K562 (cell line): ENCODE measurements around the gene ARRDC5. TPM values are rescaled to one million over a fixed set of nuclear protein-coding genes. Genes with fewer than 3 reads are reported as not detected.

Source experiments
- CCNT2 ChIP-seq: IDR thresholded peaks from 2 replicates; pipeline ENCODE4 v1.6.1; 2011; ENCODE audit warnings: borderline replicate concordance, low read depth, mild to moderate bottlenecking, moderate library complexity, mixed read lengths, low read length; ENCODE audit not compliant: insufficient read length; ENCODE audit errors: extremely low read depth
- FOXM1 ChIP-seq, 2 experiments: fragments of 450-650 bp in 1 of 2; sonication (generic) in 1 of 2; formaldehyde crosslinking in 1 of 2; IDR thresholded peaks; 2 replicates each; pipeline versions ENCODE4 v1.6.1 to v1.9.0; 2017 to 2022; ENCODE audit warnings: low read depth in 2 of 2, mild to moderate bottlenecking in 2 of 2, missing genetic modification reagents in 1 of 2, moderate library complexity in 1 of 2
- ILK ChIP-seq: fragments of 450-650 bp; IDR thresholded peaks from 2 replicates; pipeline ENCODE4 v1.6.1; 2016; ENCODE audit warnings: missing genetic modification characterization, low read depth, mild to moderate bottlenecking, missing compliant biosample characterization, moderate library complexity, borderline replicate concordance
- MCM7 ChIP-seq, 2 experiments: fragments of 450-650 bp; IDR thresholded peaks; 2 replicates each; pipeline ENCODE4 v1.6.1; 2016 to 2018
- POLR2AphosphoS5 ChIP-seq: IDR thresholded peaks from 2 replicates; pipeline ENCODE4 v1.6.1; 2011; ENCODE audit warnings: mild to moderate bottlenecking, low read depth, low read length, moderate library complexity; ENCODE audit not compliant: control insufficient read depth, insufficient read depth
- RAD21 ChIP-seq, 2 experiments: fragments of 250-450 bp in 1 of 2; fragments of 450-650 bp in 1 of 2; sonication (Bioruptor Pico) in 1 of 2; formaldehyde crosslinking in 1 of 2; IDR thresholded peaks in 1 of 2; conservative IDR thresholded peaks in 1 of 2; 2 replicates each; pipeline versions ENCODE4 v1.4.0 to v1.8.0; 2020 to 2022; ENCODE audit warnings: mild to moderate bottlenecking in 2 of 2, moderate library complexity in 1 of 2
- RCOR1 ChIP-seq, 2 experiments: IDR thresholded peaks; 2 replicates each; pipeline ENCODE4 v1.6.1; 2012; ENCODE audit warnings: low read depth in 2 of 2, low read length in 2 of 2, borderline replicate concordance in 1 of 2, improper control_type of control experiment in 1 of 2
- SAFB ChIP-seq: fragments of 200-400 bp; formaldehyde crosslinking; IDR thresholded peaks from 2 replicates; pipeline ENCODE4 v1.6.1; 2017; ENCODE audit warnings: low read depth, low read length, borderline replicate concordance
- SP1 ChIP-seq: sonication (generic); formaldehyde crosslinking; IDR thresholded peaks from 2 replicates; pipeline ENCODE4 v1.8.1; 2022; ENCODE audit warnings: mild to moderate bottlenecking, missing genetic modification reagents
- TCF7 ChIP-seq: sonication (generic); IDR thresholded peaks from 2 replicates; pipeline ENCODE4 v1.6.1; 2016; ENCODE audit warnings: antibody characterized with exemption, borderline replicate concordance
- ZNF143 ChIP-seq: sonication (generic); formaldehyde crosslinking; IDR thresholded peaks from 2 replicates; pipeline ENCODE4 v1.9.0; 2022; ENCODE audit warnings: mild to moderate bottlenecking, missing genetic modification reagents
- ZSCAN29 ChIP-seq: fragments of 450-650 bp; IDR thresholded peaks from 2 replicates; pipeline ENCODE4 v1.6.1; 2017
- polyA plus RNA-seq, 8 experiments: library from polyadenylated mRNA; depleted of rRNA in 4 of 8; stranded (reverse) in 5 of 8; unstranded in 3 of 8; fragments of >200 nt; fragmentation: Nextera tagmentation in 2 of 8; fragmentation: Illumina TruSeq in 1 of 8; extraction: Ambion mirVana in 2 of 8; extraction: Trizol in 1 of 8; gene quantifications; 2 replicates each; pipeline versions ENCODE4 v1.2.1 to v1.2.3, GENCODE V29; 2011 to 2014; ENCODE audit warnings: inconsistent platforms in 1 of 8, missing spikeins in 1 of 8
- total RNA-seq, 7 experiments: library from RNA; depleted of rRNA in 6 of 7; stranded (reverse); fragments of >200 nt in 6 of 7; fragmentation: Illumina TruSeq in 2 of 7; extraction: Trizol in 2 of 7; gene quantifications; 2 replicates each; pipeline versions ENCODE4 v1.2.1 to v1.2.3, GENCODE V29; 2011 to 2021; ENCODE audit warnings: low replicate concordance in 1 of 7
- TF ChIP-seq, protein P1 (sequence below): fragments of 450-650 bp; IDR thresholded peaks from 2 replicates; pipeline ENCODE4 v1.6.1; 2016
- TF ChIP-seq, protein P2 (sequence below): fragments of 450-650 bp; formaldehyde crosslinking; IDR thresholded peaks from 2 replicates; pipeline ENCODE4 v1.4.0; 2020; ENCODE audit warnings: mild to moderate bottlenecking, moderate library complexity
- TF ChIP-seq, protein P3 (sequence below): IDR thresholded peaks from 2 replicates; pipeline ENCODE4 v1.6.1; 2011; ENCODE audit warnings: borderline replicate concordance, low read depth, mild to moderate bottlenecking, moderate library complexity, low read length; ENCODE audit not compliant: insufficient read depth, poor library complexity, severe bottlenecking
- TF ChIP-seq, protein P4 (sequence below): fragments of 200-800 bp; sonication (Bioruptor generic); IDR thresholded peaks from 2 replicates; pipeline ENCODE4 v1.6.1; 2017; ENCODE audit warnings: missing genetic modification characterization, missing compliant biosample characterization
- TF ChIP-seq, protein P5 (sequence below): fragments of 450-650 bp; IDR thresholded peaks from 2 replicates; pipeline ENCODE4 v1.6.1; 2016; ENCODE audit warnings: borderline replicate concordance

Gene ARRDC5
- total and polyA plus RNA-seq, 9 of the 15 experiments (the other 6 are each of a cell fraction or from before 2014, with no cell fraction given) = not detected

DNA sequence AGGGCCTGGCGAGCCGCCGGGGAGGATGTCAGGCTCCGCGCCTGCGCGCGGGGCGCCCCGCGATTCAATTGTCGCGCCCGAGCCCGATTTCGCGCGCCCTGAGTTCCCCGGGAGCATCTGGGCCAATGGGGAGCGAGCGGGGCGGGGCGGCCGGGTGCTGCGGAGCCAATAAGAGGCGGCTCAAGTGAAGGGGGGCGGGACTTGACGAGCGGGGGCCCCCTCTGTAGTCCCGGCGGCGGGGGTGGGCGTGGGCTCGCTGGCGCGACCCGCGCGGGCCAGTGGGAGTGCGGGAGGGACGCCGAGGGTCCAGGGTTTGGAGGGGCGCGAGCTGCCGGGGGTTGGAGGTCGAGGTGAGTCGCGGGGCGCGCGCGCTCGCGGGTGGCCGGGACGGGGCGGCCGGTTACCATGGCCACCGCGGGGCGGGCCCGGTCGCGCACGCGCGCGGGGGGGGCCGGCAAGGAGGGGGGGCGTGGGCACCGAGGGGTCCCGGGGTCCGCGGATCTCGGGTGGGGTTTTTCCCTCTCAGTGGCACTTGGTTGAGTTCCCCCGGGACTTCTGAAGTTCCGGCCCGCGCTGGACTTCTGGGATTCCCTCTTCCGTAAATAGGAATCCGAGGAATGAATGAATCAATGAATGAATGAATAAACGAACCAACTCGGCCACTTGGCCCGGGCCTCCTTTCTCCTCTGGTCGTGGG is 7.3 kb upstream of the ARRDC5 start (continued):
- TF ChIP-seq RCOR1 (IDR thresholded peaks at IDR 0.05; ENCODE audit: borderline replicate concordance in 1 of 2, low read depth in 2 of 2, low read length in 2 of 2) = 0 out of 4 replicates have a peak, but pooled peaks of 1 of the 2 experiments have one; percentile 11
- TF ChIP-seq, protein P1, sequence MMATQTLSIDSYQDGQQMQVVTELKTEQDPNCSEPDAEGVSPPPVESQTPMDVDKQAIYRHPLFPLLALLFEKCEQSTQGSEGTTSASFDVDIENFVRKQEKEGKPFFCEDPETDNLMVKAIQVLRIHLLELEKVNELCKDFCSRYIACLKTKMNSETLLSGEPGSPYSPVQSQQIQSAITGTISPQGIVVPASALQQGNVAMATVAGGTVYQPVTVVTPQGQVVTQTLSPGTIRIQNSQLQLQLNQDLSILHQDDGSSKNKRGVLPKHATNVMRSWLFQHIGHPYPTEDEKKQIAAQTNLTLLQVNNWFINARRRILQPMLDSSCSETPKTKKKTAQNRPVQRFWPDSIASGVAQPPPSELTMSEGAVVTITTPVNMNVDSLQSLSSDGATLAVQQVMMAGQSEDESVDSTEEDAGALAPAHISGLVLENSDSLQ = peak; percentile 39
- TF ChIP-seq CCNT2 = peak; percentile 19
- TF ChIP-seq SAFB = peak; percentile 91
- TF ChIP-seq, protein P2, sequence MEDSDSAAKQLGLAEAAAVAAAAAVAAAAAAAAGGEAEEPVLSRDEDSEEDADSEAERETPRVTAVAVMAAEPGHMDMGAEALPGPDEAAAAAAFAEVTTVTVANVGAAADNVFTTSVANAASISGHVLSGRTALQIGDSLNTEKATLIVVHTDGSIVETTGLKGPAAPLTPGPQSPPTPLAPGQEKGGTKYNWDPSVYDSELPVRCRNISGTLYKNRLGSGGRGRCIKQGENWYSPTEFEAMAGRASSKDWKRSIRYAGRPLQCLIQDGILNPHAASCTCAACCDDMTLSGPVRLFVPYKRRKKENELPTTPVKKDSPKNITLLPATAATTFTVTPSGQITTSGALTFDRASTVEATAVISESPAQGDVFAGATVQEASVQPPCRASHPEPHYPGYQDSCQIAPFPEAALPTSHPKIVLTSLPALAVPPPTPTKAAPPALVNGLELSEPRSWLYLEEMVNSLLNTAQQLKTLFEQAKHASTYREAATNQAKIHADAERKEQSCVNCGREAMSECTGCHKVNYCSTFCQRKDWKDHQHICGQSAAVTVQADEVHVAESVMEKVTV (CRISPR knock-in tag) = no peak
- TF ChIP-seq, protein P3, sequence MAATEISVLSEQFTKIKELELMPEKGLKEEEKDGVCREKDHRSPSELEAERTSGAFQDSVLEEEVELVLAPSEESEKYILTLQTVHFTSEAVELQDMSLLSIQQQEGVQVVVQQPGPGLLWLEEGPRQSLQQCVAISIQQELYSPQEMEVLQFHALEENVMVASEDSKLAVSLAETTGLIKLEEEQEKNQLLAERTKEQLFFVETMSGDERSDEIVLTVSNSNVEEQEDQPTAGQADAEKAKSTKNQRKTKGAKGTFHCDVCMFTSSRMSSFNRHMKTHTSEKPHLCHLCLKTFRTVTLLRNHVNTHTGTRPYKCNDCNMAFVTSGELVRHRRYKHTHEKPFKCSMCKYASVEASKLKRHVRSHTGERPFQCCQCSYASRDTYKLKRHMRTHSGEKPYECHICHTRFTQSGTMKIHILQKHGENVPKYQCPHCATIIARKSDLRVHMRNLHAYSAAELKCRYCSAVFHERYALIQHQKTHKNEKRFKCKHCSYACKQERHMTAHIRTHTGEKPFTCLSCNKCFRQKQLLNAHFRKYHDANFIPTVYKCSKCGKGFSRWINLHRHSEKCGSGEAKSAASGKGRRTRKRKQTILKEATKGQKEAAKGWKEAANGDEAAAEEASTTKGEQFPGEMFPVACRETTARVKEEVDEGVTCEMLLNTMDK = no peak
- TF ChIP-seq ILK (tag) = no peak
- no peak for TF ChIP-seq MCM7 (IDR thresholded peaks at IDR 0.05)
- TF ChIP-seq SP1 (CRISPR knock-in tag) = peak; percentile 76
- TF ChIP-seq ZNF143 (CRISPR knock-in tag) = no peak
- TF ChIP-seq POLR2AphosphoS5 = no peak
- TF ChIP-seq FOXM1 (IDR thresholded peaks at IDR 0.05; ENCODE audit: low read depth) = 0 out of 2 replicates have a peak, but pooled peaks have one; percentile 17
- no peak for TF ChIP-seq FOXM1 (CRISPR knock-in tag; IDR thresholded peaks at IDR 0.05; ENCODE audit: low read depth)
- TF ChIP-seq ZSCAN29 = no peak
- TF ChIP-seq, protein P4, sequence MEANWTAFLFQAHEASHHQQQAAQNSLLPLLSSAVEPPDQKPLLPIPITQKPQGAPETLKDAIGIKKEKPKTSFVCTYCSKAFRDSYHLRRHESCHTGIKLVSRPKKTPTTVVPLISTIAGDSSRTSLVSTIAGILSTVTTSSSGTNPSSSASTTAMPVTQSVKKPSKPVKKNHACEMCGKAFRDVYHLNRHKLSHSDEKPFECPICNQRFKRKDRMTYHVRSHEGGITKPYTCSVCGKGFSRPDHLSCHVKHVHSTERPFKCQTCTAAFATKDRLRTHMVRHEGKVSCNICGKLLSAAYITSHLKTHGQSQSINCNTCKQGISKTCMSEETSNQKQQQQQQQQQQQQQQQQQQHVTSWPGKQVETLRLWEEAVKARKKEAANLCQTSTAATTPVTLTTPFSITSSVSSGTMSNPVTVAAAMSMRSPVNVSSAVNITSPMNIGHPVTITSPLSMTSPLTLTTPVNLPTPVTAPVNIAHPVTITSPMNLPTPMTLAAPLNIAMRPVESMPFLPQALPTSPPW (CRISPR knock-in tag) = peak; percentile 100
- no peak for TF ChIP-seq TCF7
- no peak for TF ChIP-seq RAD21 (CRISPR knock-in tag; conservative IDR thresholded peaks at IDR 0.05 in 1 of 2, IDR thresholded peaks at IDR 0.05 in 1 of 2)
- TF ChIP-seq, protein P5, sequence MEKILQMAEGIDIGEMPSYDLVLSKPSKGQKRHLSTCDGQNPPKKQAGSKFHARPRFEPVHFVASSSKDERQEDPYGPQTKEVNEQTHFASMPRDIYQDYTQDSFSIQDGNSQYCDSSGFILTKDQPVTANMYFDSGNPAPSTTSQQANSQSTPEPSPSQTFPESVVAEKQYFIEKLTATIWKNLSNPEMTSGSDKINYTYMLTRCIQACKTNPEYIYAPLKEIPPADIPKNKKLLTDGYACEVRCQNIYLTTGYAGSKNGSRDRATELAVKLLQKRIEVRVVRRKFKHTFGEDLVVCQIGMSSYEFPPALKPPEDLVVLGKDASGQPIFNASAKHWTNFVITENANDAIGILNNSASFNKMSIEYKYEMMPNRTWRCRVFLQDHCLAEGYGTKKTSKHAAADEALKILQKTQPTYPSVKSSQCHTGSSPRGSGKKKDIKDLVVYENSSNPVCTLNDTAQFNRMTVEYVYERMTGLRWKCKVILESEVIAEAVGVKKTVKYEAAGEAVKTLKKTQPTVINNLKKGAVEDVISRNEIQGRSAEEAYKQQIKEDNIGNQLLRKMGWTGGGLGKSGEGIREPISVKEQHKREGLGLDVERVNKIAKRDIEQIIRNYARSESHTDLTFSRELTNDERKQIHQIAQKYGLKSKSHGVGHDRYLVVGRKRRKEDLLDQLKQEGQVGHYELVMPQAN = peak; percentile 26; the same call in 1 of the 2 replicates
